Mesendoderm (in vitro differentiated cells): ENCODE measurements around the gene TET2.

Experiments used
- DNase-seq: peaks from one replicate; pipeline ENCODE4 v3.0.0; 2013
- H2AK5ac ChIP-seq: 2 replicates; pipeline ENCODE4 v1.6.1; 2013; ENCODE audit warnings: low read length, inconsistent platforms
- H2BK120ac ChIP-seq: 2 replicates; pipeline ENCODE4 v1.6.1; 2013; ENCODE audit warnings: low read depth, mild to moderate bottlenecking, low read length, moderate library complexity, mixed read lengths
- H2BK15ac ChIP-seq: replicated peaks from 2 replicates; pipeline ENCODE4 v1.6.1; 2013; ENCODE audit warnings: low read depth, mild to moderate bottlenecking, moderate library complexity
- H2BK5ac ChIP-seq: 2 replicates; pipeline ENCODE4 v1.6.1; 2013; ENCODE audit warnings: low read length, inconsistent platforms
- H3K18ac ChIP-seq: 2 replicates; pipeline ENCODE4 v1.6.1; 2013; ENCODE audit warnings: mild to moderate bottlenecking, low read length, mixed read lengths
- H3K23ac ChIP-seq: one replicate; pipeline ENCODE4 v1.6.1; 2013; ENCODE audit warnings: low read length
- H3K27ac ChIP-seq: 2 replicates; pipeline ENCODE4 v1.5.1; 2013; ENCODE audit warnings: low read depth, mild to moderate bottlenecking, inconsistent platforms, low read length, moderate library complexity
- H3K27me3 ChIP-seq: 2 replicates; pipeline ENCODE4 v1.6.1; 2013; ENCODE audit warnings: low read length, control low read depth, mild to moderate bottlenecking, inconsistent platforms; ENCODE audit not compliant: insufficient read depth, poor library complexity
- H3K36me3 ChIP-seq: 2 replicates; pipeline ENCODE4 v1.6.1; 2013; ENCODE audit warnings: low read length, inconsistent platforms; ENCODE audit not compliant: control insufficient read depth, insufficient read depth
- H3K4ac ChIP-seq: one replicate; pipeline ENCODE4 v1.6.1; 2013; ENCODE audit warnings: low read depth, mild to moderate bottlenecking, low read length, moderate library complexity
- H3K4me1 ChIP-seq: 2 replicates; pipeline ENCODE4 v1.6.1; 2013; ENCODE audit warnings: low read depth, low read length, inconsistent platforms; ENCODE audit not compliant: control insufficient read depth
- H3K4me2 ChIP-seq: 2 replicates; pipeline ENCODE4 v1.6.1; 2013; ENCODE audit warnings: low read length
- H3K4me3 ChIP-seq: 2 replicates; pipeline ENCODE4 v1.5.1; 2013; ENCODE audit warnings: mild to moderate bottlenecking, low read length
- H3K56ac ChIP-seq: one replicate; pipeline ENCODE4 v1.6.1; 2013; ENCODE audit warnings: low read length
- H3K79me1 ChIP-seq: 2 replicates; pipeline ENCODE4 v1.6.1; 2013; ENCODE audit warnings: low read length, inconsistent platforms
- H3K79me2 ChIP-seq: 2 replicates; pipeline ENCODE4 v1.6.1; 2013; ENCODE audit warnings: mild to moderate bottlenecking, low read length; ENCODE audit not compliant: control insufficient read depth, insufficient read depth
- H3K9ac ChIP-seq: 2 replicates; pipeline ENCODE4 v1.6.1; 2013; ENCODE audit warnings: low read length, inconsistent platforms
- H4K5ac ChIP-seq: one replicate; pipeline ENCODE4 v1.6.1; 2013; ENCODE audit warnings: low read length
- H4K8ac ChIP-seq: one replicate; pipeline ENCODE4 v1.6.1; 2013; ENCODE audit warnings: low read depth, mild to moderate bottlenecking, control low read depth, low read length, moderate library complexity
- WGBS: extraction: QIAGEN DNeasy Blood & Tissue Kit; methylation state at CpG from one replicate; pipeline ENCODE4 v1.1.7; 2013; ENCODE audit warnings: low lambda C conversion rate, missing lambda C conversion rate; ENCODE audit not compliant: insufficient coverage; ENCODE audit errors: extremely low coverage; 5-methylcytosine and 5-hydroxymethylcytosine counted together

TET2 gene

GRCh38 chr4:105265689-105266088 is 119.0 kb downstream of the TET2 start:
- Histone ChIP-seq H2AK5ac (no peak overlapping the region), H4K5ac (no peak overlapping the region), H3K9ac (no peak overlapping the region), H3K36me3 (no peaks in the 10 kb centered on the region), H3K56ac (no peak overlapping the region), H3K23ac (no peak overlapping the region), H3K4me2 (no peak overlapping the region), H3K4me3 (no peak overlapping the region), H3K27ac (no peak overlapping the region), H3K79me2 (no peaks in the 10 kb centered on the region), H3K4ac (no peak overlapping the region), H2BK120ac (no peak overlapping the region), H3K18ac (no peak overlapping the region), H2BK15ac (no peak overlapping the region), H3K27me3 (no peaks in the 10 kb centered on the region), H3K4me1 (no peaks in the 10 kb centered on the region), H4K8ac (no peak overlapping the region), H2BK5ac (no peak overlapping the region), H3K79me1 (no peaks in the 10 kb centered on the region)
- WGBS: no CpG with 5 or more reads among the region's 2 CpGs
- DNase-seq: no peak

- no CpG with 5 or more reads among the region's 3 CpGs for WGBS
- no peak overlapping the region for H4K8ac ChIP-seq
- no peak overlapping the region for H2BK15ac ChIP-seq
- no peak overlapping the region for H2BK120ac ChIP-seq
- H3K56ac ChIP-seq: no peak overlapping the region
- no peak overlapping the region for H2AK5ac ChIP-seq
- no peaks in the 10 kb centered on the region for H3K27me3 ChIP-seq
- no peak for DNase-seq
- H3K9ac ChIP-seq: no peak overlapping the region
- no peak overlapping the region for H3K23ac ChIP-seq
- no peaks in the 10 kb centered on the region for H3K4me1 ChIP-seq
- no peak overlapping the region for H2BK5ac ChIP-seq
- no peak overlapping the region for H4K5ac ChIP-seq
- H3K36me3 ChIP-seq: no peaks in the 10 kb centered on the region
- H3K27ac ChIP-seq: no peak overlapping the region
- no peak overlapping the region for H3K18ac ChIP-seq
- H3K4me2 ChIP-seq: no peak overlapping the region
- no peaks in the 10 kb centered on the region for H3K79me2 ChIP-seq
- no peak overlapping the region for H3K4me3 ChIP-seq
- H3K4ac ChIP-seq: no peak overlapping the region
- no peaks in the 10 kb centered on the region for H3K79me1 ChIP-seq
Observed at GRCh38 chr4:105267280-105267679, 120.6 kb downstream of the TET2 start.

GRCh38 chr4:105272002-105272401 is 125.3 kb downstream of the TET2 start:
- no peak overlapping the region for H2AK5ac ChIP-seq
- no peaks in the 10 kb centered on the region for H3K79me2 ChIP-seq
- H3K18ac ChIP-seq: no peak overlapping the region
- H3K9ac ChIP-seq: no peak overlapping the region
- H2BK15ac ChIP-seq: no peak overlapping the region
- H3K27me3 ChIP-seq: no peaks in the 10 kb centered on the region
- no peak overlapping the region for H3K4me3 ChIP-seq
- H2BK5ac ChIP-seq: no peak overlapping the region
- H4K5ac ChIP-seq: no peak overlapping the region
- H3K36me3 ChIP-seq: no peaks in the 10 kb centered on the region
- H3K56ac ChIP-seq: no peak overlapping the region
- H2BK120ac ChIP-seq: no peak overlapping the region
- no peaks in the 10 kb centered on the region for H3K79me1 ChIP-seq
- H4K8ac ChIP-seq: no peak overlapping the region
- H3K4me2 ChIP-seq: no peak overlapping the region
- H3K27ac ChIP-seq: no peak overlapping the region
- WGBS: no CpG with 5 or more reads among the region's 1 CpG
- DNase-seq: no peak
- H3K23ac ChIP-seq: no peak overlapping the region
- no peak overlapping the region for H3K4ac ChIP-seq
- H3K4me1 ChIP-seq: no peaks in the 10 kb centered on the region

GRCh38 chr4:105273230-105273629 is 126.6 kb downstream of the TET2 start:
- Histone ChIP-seq H3K18ac (no peak overlapping the region), H3K27ac (no peak overlapping the region)

GRCh38 chr4:105274090-105274489 is 127.4 kb downstream of the TET2 start:
- Histone ChIP-seq H3K27me3 (no peaks in the 10 kb centered on the region), H3K4me3 (no peak overlapping the region), H2BK120ac (no peak overlapping the region), H3K56ac (no peak overlapping the region), H3K4me2 (no peak overlapping the region), H2AK5ac (no peak overlapping the region), H4K8ac (no peak overlapping the region), H3K4me1 (no peaks in the 10 kb centered on the region), H3K23ac (no peak overlapping the region), H3K18ac (no peak overlapping the region), H2BK5ac (no peak overlapping the region), H3K4ac (no peak overlapping the region), H4K5ac (no peak overlapping the region), H2BK15ac (no peak overlapping the region), H3K79me2 (no peaks in the 10 kb centered on the region), H3K79me1 (no peaks in the 10 kb centered on the region), H3K36me3 (no peaks in the 10 kb centered on the region), H3K9ac (no peak overlapping the region), H3K27ac (no peak overlapping the region)
- no peak for DNase-seq
- WGBS: 100% methylated on average over 2 of the region's 2 CpGs

More at GRCh38 chr4:105273230-105273629, 126.6 kb downstream of the TET2 start:
- Histone ChIP-seq H3K9ac (no peak overlapping the region), H3K79me1 (no peaks in the 10 kb centered on the region), H3K4me1 (no peaks in the 10 kb centered on the region), H3K79me2 (no peaks in the 10 kb centered on the region), H2BK120ac (no peak overlapping the region), H3K4me3 (no peak overlapping the region), H2BK5ac (no peak overlapping the region), H3K27me3 (no peaks in the 10 kb centered on the region), H3K23ac (no peak overlapping the region), H3K36me3 (no peaks in the 10 kb centered on the region), H3K56ac (no peak overlapping the region), H4K5ac (no peak overlapping the region), H2AK5ac (no peak overlapping the region), H4K8ac (no peak overlapping the region), H3K4ac (no peak overlapping the region), H2BK15ac (no peak overlapping the region), H3K4me2 (no peak overlapping the region)
- no peak for DNase-seq
- no CpG with 5 or more reads among the region's 1 CpG for WGBS

- Histone ChIP-seq H3K4ac (no peak overlapping the region), H3K9ac (no peak overlapping the region), H2BK15ac (no peak overlapping the region), H3K79me2 (no peaks in the 10 kb centered on the region), H3K36me3 (no peaks in the 10 kb centered on the region), H3K4me2 (no peak overlapping the region), H3K56ac (no peak overlapping the region), H3K27ac (no peak overlapping the region), H2BK120ac (no peak overlapping the region), H3K23ac (no peak overlapping the region), H3K79me1 (no peaks in the 10 kb centered on the region), H3K27me3 (no peaks in the 10 kb centered on the region), H2BK5ac (no peak overlapping the region), H3K4me3 (no peak overlapping the region), H4K5ac (no peak overlapping the region), H2AK5ac (no peak overlapping the region), H3K4me1 (no peaks in the 10 kb centered on the region), H3K18ac (no peak overlapping the region), H4K8ac (no peak overlapping the region)
- WGBS: no CpG with 5 or more reads among the region's 1 CpG
- no peak for DNase-seq
Observed at GRCh38 chr4:105274504-105274903, 127.8 kb downstream of the TET2 start.
